Duodenal mucosa (tissue), 2 donors: Measurements from ENCODE around the gene TUSC7.

ENCODE experiments used
- H3K27ac ChIP-seq: one replicate; pipeline ENCODE4 v1.7.0; 2013; ENCODE audit warnings: low read depth, low read length
- H3K27me3 ChIP-seq, 2 donors: one replicate each; pipeline ENCODE4 v1.7.0; 2013; ENCODE audit warnings: low read length in 2 of 2, control low read depth in 1 of 2; ENCODE audit not compliant: insufficient read depth in 2 of 2, control insufficient read depth in 1 of 2
- H3K36me3 ChIP-seq, 2 donors: one replicate each; pipeline ENCODE4 v1.7.0; 2013; ENCODE audit warnings: low read length in 2 of 2, control low read depth in 1 of 2; ENCODE audit not compliant: insufficient read depth in 2 of 2, control insufficient read depth in 1 of 2
- H3K4me1 ChIP-seq, 2 donors: one replicate each; pipeline ENCODE4 v1.7.0; 2013; ENCODE audit warnings: low read length in 2 of 2, control low read depth in 1 of 2; ENCODE audit not compliant: insufficient read depth in 2 of 2, control insufficient read depth in 1 of 2
- H3K4me3 ChIP-seq, 2 donors: one replicate each; pipeline ENCODE4 v1.7.0; 2013; ENCODE audit warnings: low read length in 2 of 2, low read depth in 1 of 2
- H3K9ac ChIP-seq, 2 donors: one replicate each; pipeline ENCODE4 v1.7.0; 2013; ENCODE audit warnings: low read length in 2 of 2, low read depth in 1 of 2
- H3K9me3 ChIP-seq, 2 donors: one replicate each; pipeline ENCODE4 v1.7.0; 2013; ENCODE audit warnings: low read length in 2 of 2, control low read depth in 1 of 2; ENCODE audit not compliant: control insufficient read depth in 1 of 2

The TUSC7 gene

GRCh38 chr3:116709479-116709878 is at the start of gene TUSC7:
Gene TUSC7, plus strand, starts transcription at chr3:116709779.
- Histone ChIP-seq H3K4me1 (no peaks in the 10 kb centered on the region), H3K27ac (no peak within 1 kb of the TSS), H3K9me3 (no peaks in the 10 kb centered on the region), H3K4me3 (no peak within 1 kb of the TSS), H3K27me3 (no peaks in the 10 kb centered on the region), H3K36me3 (no peaks in the 10 kb centered on the region), H3K9ac (no peak within 1 kb of the TSS)

- Histone ChIP-seq H3K4me1 (no peaks in the 10 kb centered on the region), H3K4me3 (no peak overlapping the region), H3K36me3 (no peaks in the 10 kb centered on the region), H3K9ac (no peak overlapping the region), H3K27ac (no peak overlapping the region), H3K27me3 (no peaks in the 10 kb centered on the region), H3K9me3 (no peaks in the 10 kb centered on the region)
These were observed 48.4 kb upstream of the TUSC7 start for GRCh38 chr3:116661196-116661595.

GRCh38 chr3:116663161-116664110 is 46.1 kb upstream of the TUSC7 start:
- Histone ChIP-seq H3K27ac (no peak overlapping the region), H3K27me3 (no peaks in the 10 kb centered on the region), H3K9me3 (no peaks in the 10 kb centered on the region), H3K9ac (no peak overlapping the region), H3K4me1 (no peaks in the 10 kb centered on the region), H3K36me3 (no peaks in the 10 kb centered on the region), H3K4me3 (no peak overlapping the region)

GRCh38 chr3:116667324-116667723 is 42.3 kb upstream of the TUSC7 start:
- no peak overlapping the region for H3K27ac ChIP-seq
- no peaks in the 10 kb centered on the region for H3K9me3 ChIP-seq

GRCh38 chr3:116667791-116668190 is 41.8 kb upstream of the TUSC7 start:
- Histone ChIP-seq H3K27ac (no peak overlapping the region), H3K27me3 (no peaks in the 10 kb centered on the region)

More at GRCh38 chr3:116667324-116667723, 42.3 kb upstream of the TUSC7 start:
- H3K9ac ChIP-seq: no peak overlapping the region
- no peaks in the 10 kb centered on the region for H3K4me1 ChIP-seq
- no peaks in the 10 kb centered on the region for H3K36me3 ChIP-seq
- no peaks in the 10 kb centered on the region for H3K27me3 ChIP-seq
- H3K4me3 ChIP-seq: no peak overlapping the region

GRCh38 chr3:116669576-116669975 is 40.0 kb upstream of the TUSC7 start:
- no peak overlapping the region for H3K4me3 ChIP-seq
- no peak overlapping the region for H3K27ac ChIP-seq
- H3K36me3 ChIP-seq: no peaks in the 10 kb centered on the region
- no peaks in the 10 kb centered on the region for H3K9me3 ChIP-seq
- H3K9ac ChIP-seq: no peak overlapping the region
- H3K4me1 ChIP-seq: no peaks in the 10 kb centered on the region
- H3K27me3 ChIP-seq: no peaks in the 10 kb centered on the region

More at GRCh38 chr3:116667791-116668190, 41.8 kb upstream of the TUSC7 start:
- no peak overlapping the region for H3K9ac ChIP-seq
- no peaks in the 10 kb centered on the region for H3K4me1 ChIP-seq
- H3K4me3 ChIP-seq: no peak overlapping the region
- H3K36me3 ChIP-seq: no peaks in the 10 kb centered on the region
- no peaks in the 10 kb centered on the region for H3K9me3 ChIP-seq

GRCh38 chr3:116671151-116671550 is 38.4 kb upstream of the TUSC7 start:
- H3K4me1 ChIP-seq: no peaks in the 10 kb centered on the region
- H3K4me3 ChIP-seq: no peak overlapping the region
- no peak overlapping the region for H3K27ac ChIP-seq
- H3K9ac ChIP-seq: no peak overlapping the region
- no peaks in the 10 kb centered on the region for H3K27me3 ChIP-seq
- no peaks in the 10 kb centered on the region for H3K9me3 ChIP-seq
- H3K36me3 ChIP-seq: no peaks in the 10 kb centered on the region

- Histone ChIP-seq H3K9me3 (no peaks in the 10 kb centered on the region), H3K36me3 (no peaks in the 10 kb centered on the region), H3K4me3 (no peak overlapping the region), H3K27me3 (no peaks in the 10 kb centered on the region), H3K27ac (no peak overlapping the region), H3K9ac (no peak overlapping the region), H3K4me1 (no peaks in the 10 kb centered on the region)
These were observed 30.7 kb upstream of the TUSC7 start for GRCh38 chr3:116678853-116679252.

- Histone ChIP-seq H3K4me3 (no peak overlapping the region), H3K9ac (no peak overlapping the region), H3K36me3 (no peaks in the 10 kb centered on the region), H3K4me1 (no peaks in the 10 kb centered on the region), H3K9me3 (no peaks in the 10 kb centered on the region), H3K27me3 (no peaks in the 10 kb centered on the region), H3K27ac (no peak overlapping the region)
These were observed 18.5 kb upstream of the TUSC7 start for GRCh38 chr3:116691041-116691440.

- no peaks in the 10 kb centered on the region for H3K9me3 ChIP-seq
- H3K27me3 ChIP-seq: no peaks in the 10 kb centered on the region
- no peak overlapping the region for H3K9ac ChIP-seq
These were observed 8.5 kb upstream of the TUSC7 start for GRCh38 chr3:116701070-116701469.

More at GRCh38 chr3:116701070-116701469, 8.5 kb upstream of the TUSC7 start:
- Histone ChIP-seq H3K27ac (no peak overlapping the region), H3K4me3 (no peak overlapping the region), H3K36me3 (no peaks in the 10 kb centered on the region), H3K4me1 (no peaks in the 10 kb centered on the region)
